ENCODE data around the gene PBOV1.
"Not testable (repeated sequence)": the region's sequence is repeated elsewhere in the genome, so short reads cannot be mapped to it uniquely, and the experiment has no call there.

PBOV1 gene

GRCh38 chr6:138222901-138223546, 4.7 kb upstream of the PBOV1 start:
- no peak overlapping the region for H3K4me3 ChIP-seq (ENCODE audit: low read depth, low read length)
- no peak for TF ChIP-seq CTCF (IDR thresholded peaks at IDR 0.05; ENCODE audit: borderline replicate concordance, insufficient read depth, low read depth, low read length)

- no peak overlapping the region for H3K4me3 ChIP-seq (ENCODE audit: low read depth, low read length)
- TF ChIP-seq CTCF (IDR thresholded peaks at IDR 0.05; ENCODE audit: borderline replicate concordance, insufficient read depth, low read depth, low read length): no peak
Measured at GRCh38 chr6:138219901-138220300, 1.6 kb upstream of the PBOV1 start.

- no peak overlapping the region for H3K4me3 ChIP-seq (ENCODE audit: low read depth, low read length)
- TF ChIP-seq CTCF (IDR thresholded peaks at IDR 0.05; ENCODE audit: borderline replicate concordance, insufficient read depth, low read depth, low read length): no peak
Measured at GRCh38 chr6:138219398-138219797, 1.1 kb upstream of the PBOV1 start.

- H3K4me3 ChIP-seq (ENCODE audit: low read depth, low read length): no peak overlapping the region
- no peak for TF ChIP-seq CTCF (IDR thresholded peaks at IDR 0.05; ENCODE audit: borderline replicate concordance, insufficient read depth, low read depth, low read length)
Measured at GRCh38 chr6:138215093-138215782, 3.1 kb downstream of the PBOV1 start.

GRCh38 chr6:138212530-138212929, 5.8 kb downstream of the PBOV1 start:
- not testable (repeated sequence) for H3K4me3 ChIP-seq (ENCODE audit: low read depth, low read length)

GRCh38 chr6:138211601-138212000, 6.7 kb downstream of the PBOV1 start:
- no peak overlapping the region for H3K4me3 ChIP-seq (ENCODE audit: low read depth, low read length)
- no peak for TF ChIP-seq CTCF (IDR thresholded peaks at IDR 0.05; ENCODE audit: borderline replicate concordance, insufficient read depth, low read depth, low read length)

- no peak for TF ChIP-seq CTCF (IDR thresholded peaks at IDR 0.05; ENCODE audit: borderline replicate concordance, insufficient read depth, low read depth, low read length)
- no peak overlapping the region for H3K4me3 ChIP-seq (ENCODE audit: low read depth, low read length)
Measured at GRCh38 chr6:138211048-138211581, 7.2 kb downstream of the PBOV1 start.
